ENCODE results near the gene SULT2B1.
"Not testable (repeated sequence)": the region's sequence is repeated elsewhere in the genome, so short reads cannot be mapped to it uniquely, and the experiment has no call there.

The SULT2B1 gene

DNA sequence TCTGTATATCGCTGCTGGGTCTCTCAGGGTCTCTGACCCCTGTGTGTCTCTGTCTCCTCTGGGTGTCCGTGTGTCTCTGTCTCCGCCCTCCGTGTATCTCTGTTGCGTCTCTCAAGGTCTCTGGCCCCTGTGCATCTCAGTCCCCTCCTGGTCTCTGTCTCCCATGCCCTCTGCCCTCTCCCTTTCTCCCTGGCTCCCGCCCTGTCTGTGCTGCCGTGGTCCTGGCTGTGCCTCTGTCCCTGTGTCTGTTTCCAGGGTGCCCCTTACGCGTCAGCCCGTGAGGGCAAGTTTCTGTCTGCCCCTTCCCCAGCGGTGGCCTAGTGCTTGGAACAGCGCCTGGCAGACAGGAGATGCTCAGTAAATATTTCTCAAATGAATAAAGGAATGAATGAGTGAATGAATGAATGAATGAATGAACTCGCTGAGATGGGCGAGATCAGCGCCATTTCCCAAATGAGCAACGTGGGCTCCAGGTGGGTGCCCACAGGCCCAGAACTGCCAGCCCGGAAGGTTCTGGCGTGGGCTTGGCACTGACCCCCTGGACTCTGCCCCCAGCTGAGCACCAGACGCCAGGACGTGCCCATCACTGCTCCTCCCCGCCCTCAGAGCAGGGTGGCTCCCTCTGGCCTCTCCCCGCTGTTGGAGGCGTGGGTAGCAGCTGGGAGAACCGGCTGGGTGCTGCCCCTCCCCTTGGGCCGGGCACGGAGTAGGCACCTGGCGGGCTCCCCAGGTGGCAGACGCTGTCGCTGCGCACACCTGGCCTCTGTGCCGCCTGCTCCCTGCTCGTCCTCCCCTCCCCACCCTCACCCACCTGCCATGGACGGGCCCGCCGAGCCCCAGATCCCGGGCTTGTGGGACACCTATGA is at the start of gene SULT2B1:
Gene SULT2B1 (plus strand): TSS at position 736 of the 866 bp plus-strand sequence. CDS start 81 bp downstream, at position 817.
- no peak for DNase-seq

DNA sequence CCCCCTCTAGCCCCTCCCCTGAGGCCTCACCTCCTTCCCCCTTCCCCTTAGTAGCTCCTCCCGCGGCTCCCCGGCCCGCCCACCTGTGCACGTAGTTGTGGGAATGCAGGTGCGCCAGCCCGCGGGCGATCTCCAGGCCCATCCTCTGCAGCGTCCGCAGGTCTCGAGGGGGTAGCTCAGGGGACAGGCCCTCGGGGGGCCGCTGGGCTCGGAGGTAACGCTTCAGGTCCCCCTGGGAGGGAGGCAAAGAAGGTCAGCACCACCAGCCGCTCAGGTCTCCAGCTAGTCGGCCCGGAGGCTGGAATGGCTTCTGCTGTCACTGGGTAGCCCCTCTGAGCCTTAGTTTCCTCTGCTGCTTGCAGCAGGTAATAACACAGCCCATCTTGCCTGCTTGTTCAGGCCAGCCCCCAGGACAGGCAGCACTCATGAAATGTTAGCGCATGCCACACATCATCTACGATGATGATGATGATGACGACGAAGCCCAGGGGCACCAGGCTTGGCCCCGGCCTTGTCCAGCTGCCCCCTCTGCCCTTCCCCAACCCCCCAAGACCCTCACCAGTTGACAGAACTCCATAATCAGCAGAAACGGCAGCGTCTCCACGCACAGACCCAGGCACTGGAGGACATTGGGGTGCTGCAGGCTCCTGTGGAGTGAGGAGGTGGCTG is 49.5 kb upstream of the SULT2B1 start:
- DNase-seq, result no peak

DNA sequence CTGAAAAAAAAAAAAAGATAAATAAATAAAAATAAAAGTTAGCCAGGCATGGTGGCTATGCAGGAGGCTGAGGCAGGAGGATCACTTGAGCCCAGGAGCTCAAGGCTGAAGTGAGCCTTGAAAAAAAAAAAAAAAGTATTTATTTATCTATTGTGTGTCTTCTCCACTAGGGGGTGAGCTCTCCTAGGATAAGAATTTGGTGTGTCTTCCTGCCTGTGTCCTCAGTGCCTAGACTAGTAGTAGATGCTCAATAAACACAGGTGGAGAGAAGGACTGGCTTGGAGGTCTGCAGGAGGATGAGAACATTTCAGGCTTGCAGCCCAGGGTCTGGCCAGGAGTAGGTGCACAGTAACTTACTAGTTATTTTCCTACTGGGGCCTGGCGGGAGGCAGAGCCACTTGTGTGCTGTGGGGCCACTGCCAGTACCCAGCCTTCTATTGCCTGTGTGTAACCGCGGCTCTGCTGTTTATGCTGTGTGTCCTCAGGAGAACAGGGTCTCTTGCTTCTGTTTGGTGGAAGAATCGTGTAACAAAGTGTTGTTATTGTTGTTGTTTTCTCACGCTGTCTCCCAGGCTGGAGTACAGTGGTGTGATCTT is 45.7 kb upstream of the SULT2B1 start:
- DNase-seq, result peak; percentile 72 to 87

DNA sequence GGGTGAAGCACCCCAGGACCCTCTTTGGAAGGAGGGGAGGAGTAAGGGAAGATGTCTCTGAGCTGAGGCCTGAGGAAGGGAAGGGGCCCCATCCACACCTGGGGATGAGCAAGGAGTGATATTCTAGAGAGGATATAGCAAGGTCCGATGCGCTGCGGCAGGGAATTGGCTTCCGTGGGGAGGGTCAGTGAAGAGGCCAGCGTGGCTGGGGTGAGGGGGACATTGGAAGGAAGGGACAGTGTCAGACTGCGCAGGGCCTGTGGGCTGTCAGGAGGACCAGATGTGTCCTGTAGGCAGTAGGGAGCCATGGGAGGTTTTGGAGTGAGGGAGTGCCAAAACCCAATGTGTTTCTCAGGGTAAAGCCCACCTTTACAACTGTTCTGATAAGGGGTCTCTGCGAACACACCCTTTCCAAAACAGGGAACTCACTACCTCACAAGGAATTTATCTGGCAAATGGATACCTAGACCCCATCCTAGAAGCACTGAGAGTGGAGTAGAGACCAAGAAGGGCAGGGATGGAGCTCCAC is 44.0 kb upstream of the SULT2B1 start:
- no peak for DNase-seq

DNA sequence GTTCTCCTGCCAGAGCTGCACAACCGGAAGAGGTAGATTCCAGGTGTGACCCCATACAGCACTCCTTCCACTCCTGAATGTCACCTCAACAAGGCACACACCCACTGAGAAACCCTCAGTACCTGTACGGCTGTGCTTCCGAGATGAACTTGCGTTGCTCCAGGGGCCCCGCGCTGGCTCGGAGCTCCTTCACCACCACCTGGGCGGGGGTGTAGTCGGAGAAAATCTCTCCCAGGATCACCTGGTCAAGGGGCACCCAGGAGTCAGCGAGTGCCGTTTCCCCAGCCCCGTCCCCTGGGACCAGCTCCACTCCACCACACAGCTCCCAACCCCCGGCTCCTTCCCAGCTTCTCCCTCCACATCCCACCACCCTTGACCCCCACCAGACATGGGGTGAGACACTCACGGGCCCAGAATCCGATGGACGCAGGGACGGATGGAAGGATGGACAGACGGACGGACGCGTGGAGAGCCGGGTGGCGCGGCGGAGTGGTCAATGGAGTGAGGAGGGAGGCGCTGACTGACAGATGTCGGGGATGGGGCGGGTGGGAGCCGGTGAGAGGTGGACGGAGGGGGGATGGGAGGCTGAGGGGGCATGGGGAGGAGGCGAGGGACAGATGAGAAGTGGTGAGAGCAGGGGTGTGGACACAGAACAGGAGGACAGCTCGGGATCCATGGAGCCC is 43.1 kb upstream of the SULT2B1 start:
- no peak for DNase-seq

DNA sequence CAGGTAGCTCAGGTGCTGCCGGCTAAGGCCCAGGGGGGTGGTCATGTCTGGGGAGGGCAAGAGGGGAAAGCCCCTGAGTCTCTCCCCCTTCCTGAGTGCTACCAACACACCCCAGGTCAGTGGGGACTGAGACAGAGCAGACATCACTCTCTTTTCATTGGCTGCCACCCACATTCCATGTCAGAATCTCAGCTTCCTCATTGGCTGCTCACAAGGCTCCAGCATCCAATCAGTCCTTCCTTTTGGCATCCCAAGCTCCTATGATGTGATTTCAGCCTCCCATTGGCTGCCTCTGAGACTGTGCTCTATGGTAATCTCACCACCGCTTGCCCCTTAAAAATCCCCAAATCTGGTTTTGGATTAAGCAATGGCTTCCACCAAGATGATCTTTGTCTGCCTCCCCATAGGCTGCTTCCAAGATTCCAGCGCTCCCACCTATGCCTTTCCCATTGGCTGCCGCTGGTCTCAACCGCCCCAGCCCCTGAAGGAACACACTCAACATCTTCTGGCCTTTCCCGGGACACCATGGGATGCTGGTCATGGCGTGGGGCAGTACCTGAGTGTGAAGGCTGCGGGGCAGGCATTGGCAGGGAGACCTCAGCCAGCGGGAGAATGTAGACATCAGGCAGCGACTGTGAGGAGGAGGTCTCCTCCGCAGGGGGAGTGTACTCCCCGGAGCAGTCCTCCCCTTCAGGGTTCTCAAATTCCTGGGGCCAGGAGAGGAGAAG is 42.3 kb upstream of the SULT2B1 start:
- no peak for DNase-seq

DNA sequence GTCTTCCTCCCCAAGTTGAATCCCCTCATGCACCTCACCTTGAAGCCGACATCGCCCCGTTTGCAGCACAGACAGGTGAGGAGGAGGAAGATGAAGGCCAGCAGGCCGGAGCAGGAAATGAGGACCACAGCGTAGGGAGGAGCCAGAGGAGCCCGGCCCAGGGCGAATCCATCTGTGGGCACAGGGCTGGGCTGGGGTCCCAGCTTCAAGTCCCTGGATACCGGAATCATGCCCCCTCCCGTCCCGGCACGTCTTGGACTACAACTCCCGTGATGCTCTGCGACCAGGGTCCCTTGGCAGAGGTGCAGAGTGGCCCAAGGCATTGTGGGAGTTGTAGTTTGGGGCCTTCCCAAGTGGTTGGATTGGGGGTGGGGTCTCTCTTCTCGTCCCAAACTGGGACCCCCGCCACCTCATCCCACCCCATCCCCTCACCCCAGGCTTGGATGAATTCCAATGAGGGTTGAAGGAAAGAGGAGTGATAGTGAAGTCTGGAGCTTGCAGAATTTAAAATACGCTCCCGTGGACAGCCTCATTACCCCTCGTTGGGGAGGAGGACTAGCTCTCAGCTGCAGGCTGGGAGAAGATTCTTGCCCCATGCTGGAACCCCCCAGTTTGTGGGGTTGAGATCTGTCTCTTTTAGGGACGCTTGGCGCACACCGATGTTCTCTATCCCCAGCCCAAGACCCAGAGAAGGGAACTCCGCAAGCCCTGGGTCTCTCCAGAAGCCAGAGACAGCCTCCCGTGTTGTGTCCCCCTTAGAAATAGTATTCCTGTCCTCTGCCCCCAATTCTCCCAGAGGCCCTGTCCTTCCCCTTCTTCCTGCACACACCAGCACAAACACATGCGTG is 41.3 kb upstream of the SULT2B1 start:
- peak; percentile 37 to 64 for DNase-seq

DNA sequence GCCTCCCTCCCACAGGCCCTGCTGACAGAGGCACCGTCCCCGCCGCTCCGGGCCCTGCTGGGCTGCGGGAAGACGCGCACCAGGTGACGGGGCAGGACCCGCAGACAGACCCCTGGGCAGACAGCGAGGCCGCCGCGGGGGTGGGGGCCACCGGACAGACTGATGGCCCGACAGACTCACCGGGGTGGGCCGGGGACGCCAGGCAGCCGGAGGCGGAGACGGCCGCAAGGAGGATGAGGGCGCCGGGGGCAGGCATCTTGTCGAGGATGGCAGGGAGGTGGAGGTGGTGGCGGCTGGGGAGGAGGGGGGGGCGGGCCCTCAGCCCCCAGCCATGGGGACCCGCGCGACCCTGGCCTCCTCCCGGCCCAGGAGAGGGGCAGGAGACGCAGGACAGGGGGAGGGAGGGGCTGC is 40.6 kb upstream of the SULT2B1 start:
- DNase-seq, result no peak

DNA sequence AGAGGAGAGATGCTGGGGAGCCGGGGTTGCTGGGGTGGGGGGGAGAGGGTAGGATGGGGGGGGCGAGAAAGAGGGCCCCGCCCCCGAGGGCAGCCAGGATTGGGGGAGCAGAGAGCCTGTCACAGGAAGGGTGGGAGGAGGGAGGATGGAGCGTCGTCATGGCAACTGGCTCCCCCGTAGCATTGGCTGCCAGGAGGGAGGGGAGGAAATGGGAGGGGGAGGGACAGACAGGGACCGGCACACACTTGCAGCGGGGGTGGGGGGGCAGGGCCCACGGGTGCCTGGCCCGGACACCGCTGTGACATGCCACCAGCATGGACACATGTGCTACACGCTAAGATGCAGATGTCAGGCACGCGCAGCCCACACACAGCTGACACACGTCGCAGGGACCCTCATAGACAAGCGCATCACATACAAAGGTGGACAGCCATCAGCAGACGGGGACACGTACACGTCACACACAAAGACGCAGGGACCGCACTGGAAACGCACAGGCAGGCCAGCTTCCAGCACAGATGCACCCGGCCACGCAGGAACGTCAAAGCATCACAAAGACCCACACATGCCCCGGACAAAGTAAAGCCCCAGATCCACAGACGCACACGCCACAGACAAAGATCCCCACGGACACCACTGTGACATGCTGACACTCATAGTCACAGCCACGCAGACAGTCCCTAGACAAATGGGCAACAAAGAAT is 40.0 kb upstream of the SULT2B1 start, which contains the start of gene LMTK3:
Gene LMTK3 (minus strand): TSS at position 36 of the 704 bp plus-strand sequence. CDS start 259 bp downstream, outside the sequence.
- DNase-seq, result peak in 1 of 2 experiments; percentile 16

DNA sequence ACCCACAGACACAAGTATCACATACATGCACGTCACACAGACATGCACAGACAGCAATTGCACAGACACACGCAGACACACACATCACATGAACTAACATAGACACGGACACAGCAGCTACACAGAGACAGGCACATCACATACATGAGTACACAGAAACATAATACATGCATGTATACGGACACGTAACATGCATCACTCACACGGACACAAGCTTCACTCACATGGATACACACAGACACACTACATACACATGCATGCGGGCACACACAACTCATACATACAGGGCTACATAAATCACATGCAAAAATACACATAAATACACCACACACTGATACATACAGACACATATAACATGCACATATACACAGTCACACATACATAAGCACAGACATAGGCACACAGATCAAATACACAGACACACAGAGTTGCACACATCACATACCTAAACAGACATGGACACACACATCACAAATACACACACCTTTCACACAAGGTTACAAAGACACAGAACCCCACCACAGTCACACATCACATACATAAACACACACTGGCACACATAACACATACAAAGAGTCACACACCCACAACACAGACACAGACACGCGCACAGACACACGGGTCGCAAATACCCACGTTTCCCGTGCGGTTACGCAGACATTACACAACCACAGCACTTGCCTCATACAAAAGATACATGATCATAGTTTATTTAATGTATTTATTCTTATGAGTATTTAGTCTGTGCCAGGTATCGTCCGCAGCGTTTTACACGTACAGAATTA is 39.3 kb upstream of the SULT2B1 start:
- no peak for DNase-seq

DNA sequence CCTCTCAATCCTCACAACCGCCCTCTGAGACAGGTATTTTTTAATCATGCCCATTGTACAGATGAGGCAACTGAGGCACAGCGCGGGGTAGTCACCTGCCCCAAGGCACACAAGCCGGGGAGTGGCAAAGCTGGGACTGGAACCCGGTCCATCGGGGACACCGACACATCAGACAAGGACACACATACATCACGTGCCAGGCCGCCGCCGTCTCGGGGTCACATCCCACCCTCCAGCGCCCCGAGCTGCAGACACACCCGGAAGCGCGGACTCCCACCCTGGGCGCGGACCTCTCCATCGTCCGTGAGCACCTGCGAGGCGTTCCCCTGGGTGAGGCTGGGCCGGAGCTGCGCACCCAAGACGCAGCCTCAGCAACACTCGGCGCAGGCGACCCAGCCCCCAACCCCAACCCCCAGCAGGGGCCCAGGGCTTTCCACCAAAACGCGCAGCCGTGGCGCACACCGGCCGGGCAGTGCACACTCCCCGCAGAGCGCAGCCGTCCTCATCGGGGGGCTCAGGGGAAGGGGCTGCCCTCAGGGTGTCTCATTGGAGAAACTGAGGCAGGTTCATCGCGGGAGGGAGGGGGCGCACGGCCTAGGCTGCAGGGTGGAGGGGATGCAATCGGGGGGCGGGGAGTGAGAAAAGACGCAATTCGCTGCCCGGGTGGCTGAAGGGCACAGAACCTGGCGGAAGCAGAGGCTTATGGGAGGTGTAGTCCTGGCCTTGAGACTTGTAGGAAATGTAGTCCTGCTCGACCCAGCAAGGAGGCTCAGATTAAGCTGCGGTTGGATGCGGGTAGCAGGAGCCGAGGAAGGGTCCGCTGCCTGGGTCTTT is 38.5 kb upstream of the SULT2B1 start:
- peak; percentile 87 to 93 for DNase-seq

DNA sequence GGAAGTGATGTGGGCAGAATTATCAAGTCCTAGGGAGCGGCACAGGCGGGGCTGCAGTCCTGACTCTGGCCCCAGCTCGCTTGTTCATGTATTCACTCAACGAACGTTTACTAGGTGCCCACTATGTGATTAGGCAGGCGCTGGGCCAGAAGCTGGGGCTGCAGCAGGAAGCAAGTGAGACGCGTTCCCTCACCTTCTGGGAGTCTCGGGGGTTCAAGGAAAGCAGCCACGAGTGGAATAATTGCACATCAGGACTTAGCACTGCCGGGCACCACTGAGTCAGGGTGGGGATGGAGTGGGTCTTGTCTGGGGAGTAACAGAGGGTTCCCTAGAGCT is 37.9 kb upstream of the SULT2B1 start:
- DNase-seq, result no peak

DNA sequence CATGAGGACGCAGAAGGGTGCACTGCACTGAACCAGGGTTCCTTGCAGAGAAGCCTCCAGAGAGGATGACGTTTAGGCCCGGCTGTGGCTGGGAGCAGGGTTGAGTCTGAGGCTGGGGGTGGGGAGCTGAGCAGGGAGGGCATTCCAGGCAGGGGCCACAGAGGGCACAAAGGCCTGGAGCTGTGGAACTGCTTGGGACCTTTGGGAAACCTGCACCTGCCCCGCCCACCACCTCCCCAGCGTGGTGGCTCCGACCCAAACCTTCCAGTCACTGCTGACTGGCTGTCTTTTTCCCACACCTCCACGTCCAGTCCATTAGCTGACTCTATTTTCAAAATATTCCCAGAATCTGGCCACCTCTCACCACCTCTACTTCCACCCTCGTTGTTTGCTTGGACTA is 35.4 kb upstream of the SULT2B1 start:
- DNase-seq, result no peak

DNA sequence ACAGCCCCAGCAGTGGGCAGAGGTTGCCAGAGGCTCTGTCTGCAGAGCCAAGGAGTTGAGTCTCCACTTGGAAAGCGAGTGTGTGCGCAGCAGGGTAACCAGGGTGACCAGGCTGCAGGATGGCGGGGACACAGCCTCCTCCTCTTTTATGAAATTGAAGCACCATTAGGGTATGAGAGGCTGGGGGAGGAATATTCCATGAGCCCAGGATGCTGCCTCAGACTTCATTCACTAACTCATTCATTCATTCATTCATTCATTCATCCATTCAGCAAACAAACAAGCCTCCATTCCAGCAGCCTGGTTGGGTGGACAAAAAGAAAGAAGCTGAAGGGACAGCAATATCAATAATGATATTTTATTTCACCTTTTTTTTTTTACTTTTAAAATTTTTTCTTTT is 33.8 kb upstream of the SULT2B1 start:
- DNase-seq, result no peak

DNA sequence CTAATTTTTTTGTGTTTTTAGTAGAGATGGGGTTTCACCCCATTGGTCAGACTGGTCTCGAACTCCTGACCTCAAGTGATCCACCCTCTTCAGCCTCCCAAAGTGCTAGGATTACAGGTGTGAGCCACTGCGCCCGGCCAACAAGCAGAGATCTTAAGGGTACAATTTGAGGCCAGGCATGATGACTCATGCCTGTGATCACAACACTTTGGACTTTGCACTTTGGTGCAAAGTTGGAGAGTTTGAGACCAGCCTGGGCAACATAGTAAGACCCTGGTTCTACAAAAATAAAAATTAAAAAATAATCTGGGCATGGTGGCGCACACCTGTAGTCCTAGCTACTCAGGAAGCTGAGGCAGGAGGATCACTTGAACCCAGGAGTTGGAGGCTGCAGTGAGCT is 32.5 kb upstream of the SULT2B1 start:
- not testable (repeated sequence) for DNase-seq

DNA sequence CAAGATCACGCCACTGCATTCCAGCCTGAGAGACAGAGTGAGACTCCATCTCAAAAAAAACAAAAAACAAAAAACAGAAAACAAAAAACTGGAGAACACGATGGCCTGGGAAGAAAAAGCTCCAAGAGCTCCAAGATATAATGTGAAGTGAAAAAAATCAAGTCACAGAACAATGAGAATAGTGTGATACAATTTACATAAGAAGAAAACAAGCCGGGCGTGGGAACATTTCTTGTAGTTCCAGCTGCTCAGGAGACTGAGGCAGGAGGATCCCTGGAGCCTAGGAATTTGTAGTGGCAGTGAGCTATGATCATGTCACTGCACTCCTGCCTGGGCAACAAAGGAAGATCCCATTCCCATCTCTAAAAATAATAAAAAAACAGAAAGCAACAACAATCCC is 31.8 kb upstream of the SULT2B1 start:
- DNase-seq, result no peak

DNA sequence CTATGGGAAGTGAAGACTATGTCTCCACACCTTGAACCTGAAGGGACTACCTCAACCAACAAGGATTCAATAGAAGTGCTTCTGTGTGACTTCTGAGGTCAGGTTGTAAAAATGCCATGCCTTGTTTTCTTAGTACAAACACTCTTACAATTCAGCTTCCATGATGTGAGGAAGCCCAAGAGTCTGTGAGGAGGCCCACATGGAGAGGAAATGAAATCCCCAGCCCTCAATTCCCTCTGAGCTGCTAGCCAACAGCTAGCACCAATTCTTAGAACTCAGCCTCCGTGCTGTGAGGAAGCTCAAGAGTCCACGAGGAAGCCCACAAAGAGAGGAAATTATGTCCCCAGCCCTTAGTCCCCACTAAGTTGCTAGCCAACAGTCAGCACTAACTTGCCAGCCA is 27.8 kb upstream of the SULT2B1 start:
- DNase-seq, result no peak

DNA sequence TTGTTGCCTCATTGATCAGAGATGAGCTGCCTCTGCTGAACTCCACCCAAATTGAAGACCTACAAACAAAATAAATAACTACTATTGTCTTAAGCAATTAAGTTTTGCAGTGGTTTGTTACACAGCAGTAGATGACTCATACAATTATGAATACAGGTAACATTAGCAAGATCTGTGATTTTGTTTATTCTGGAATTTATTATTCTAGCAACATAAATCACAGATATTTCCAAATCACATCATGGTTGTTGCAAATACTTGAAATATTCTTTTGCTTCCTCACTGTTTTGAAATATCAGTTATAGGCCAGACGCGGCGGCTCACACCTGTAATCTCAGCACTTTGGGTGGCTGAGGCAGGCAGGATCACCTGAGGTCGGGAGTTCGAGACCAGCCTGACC is 27.2 kb upstream of the SULT2B1 start:
- DNase-seq, result no peak

DNA sequence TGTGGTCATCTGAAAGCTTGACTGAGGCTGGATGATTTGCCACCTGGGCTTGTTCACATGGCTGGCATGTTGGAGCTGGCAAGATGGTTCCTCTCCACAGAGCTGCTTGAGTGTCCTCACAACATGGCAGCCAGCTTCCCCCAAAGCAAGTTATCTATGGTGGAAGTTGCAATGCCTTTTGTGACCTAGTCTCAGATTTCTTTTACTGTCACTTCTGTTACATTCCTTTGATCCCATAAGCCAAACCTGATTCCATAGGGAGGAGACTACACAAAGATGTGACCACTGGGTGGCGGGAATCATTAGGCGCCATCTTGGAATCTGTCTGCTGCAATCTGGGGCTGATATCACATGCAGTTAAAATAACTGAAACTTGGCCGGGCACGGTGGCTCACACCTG is 22.8 kb upstream of the SULT2B1 start:
- DNase-seq, result no peak

Data from Kasumi-1 (cell line).